BE2C (cell line): ENCODE measurements around the gene PMAIP1. TPM values are rescaled to one million over a fixed set of nuclear protein-coding genes. Genes with fewer than 3 reads are reported as not detected.
"Not testable (repeated sequence)": the region's sequence is repeated elsewhere in the genome, so short reads cannot be mapped to it uniquely, and the experiment has no call there.

Source experiments
- DNase-seq: peaks from one replicate; pipeline ENCODE4 v3.0.0-alpha.2; 2020
- H3K27me3 ChIP-seq: fragments of 250-450 bp; sonication (Bioruptor Pico); 2 replicates; pipeline ENCODE4 v1.5.1; 2020; ENCODE audit warnings: mild to moderate bottlenecking
- H3K36me3 ChIP-seq: fragments of 250-450 bp; sonication (Bioruptor Pico); 2 replicates; pipeline ENCODE4 v1.5.1; 2020; ENCODE audit warnings: mild to moderate bottlenecking
- H3K4me1 ChIP-seq: fragments of 250-450 bp; sonication (Bioruptor Pico); 2 replicates; pipeline ENCODE4 v1.5.1; 2020
- H3K4me3 ChIP-seq: 2 replicates; pipeline ENCODE4 v1.5.1; 2011; ENCODE audit warnings: low read depth, low read length
- H3K9me3 ChIP-seq: fragments of 250-450 bp; sonication (Bioruptor Pico); 2 replicates; pipeline ENCODE4 v1.5.1; 2020
- CTCF ChIP-seq: IDR thresholded peaks from 2 replicates; pipeline ENCODE4 v1.5.1; 2012; ENCODE audit warnings: mild to moderate bottlenecking, low read depth, low read length
- polyA plus RNA-seq: library from polyadenylated mRNA; unstranded; fragments of >200 nt; gene quantifications from one replicate; pipeline ENCODE4 v1.2.1, GENCODE V29; 2012; ENCODE audit warnings: low read depth, missing spikeins; ENCODE audit not compliant: insufficient read length, insufficient read depth

Gene PMAIP1
- 21.2 TPM for polyA plus RNA-seq

- H3K4me1 ChIP-seq: no peaks in the 10 kb centered on the region
- H3K4me3 ChIP-seq: peak within 1 kb of the TSS; percentile 76
- H3K27me3 ChIP-seq: no peaks in the 10 kb centered on the region
- TF ChIP-seq CTCF: no peak
- no peaks in the 10 kb centered on the region for H3K9me3 ChIP-seq
- H3K36me3 ChIP-seq: peaks cover 8% of the 10 kb centered on the region
- DNase-seq: peak; percentile 85
Observed at GRCh38 chr18:59899298-59900221, at the start of gene PMAIP1. Gene PMAIP1, plus strand, starts transcription at chr18:59899996. Its CDS starts 182 bp downstream, at chr18:59900178.

DNA sequence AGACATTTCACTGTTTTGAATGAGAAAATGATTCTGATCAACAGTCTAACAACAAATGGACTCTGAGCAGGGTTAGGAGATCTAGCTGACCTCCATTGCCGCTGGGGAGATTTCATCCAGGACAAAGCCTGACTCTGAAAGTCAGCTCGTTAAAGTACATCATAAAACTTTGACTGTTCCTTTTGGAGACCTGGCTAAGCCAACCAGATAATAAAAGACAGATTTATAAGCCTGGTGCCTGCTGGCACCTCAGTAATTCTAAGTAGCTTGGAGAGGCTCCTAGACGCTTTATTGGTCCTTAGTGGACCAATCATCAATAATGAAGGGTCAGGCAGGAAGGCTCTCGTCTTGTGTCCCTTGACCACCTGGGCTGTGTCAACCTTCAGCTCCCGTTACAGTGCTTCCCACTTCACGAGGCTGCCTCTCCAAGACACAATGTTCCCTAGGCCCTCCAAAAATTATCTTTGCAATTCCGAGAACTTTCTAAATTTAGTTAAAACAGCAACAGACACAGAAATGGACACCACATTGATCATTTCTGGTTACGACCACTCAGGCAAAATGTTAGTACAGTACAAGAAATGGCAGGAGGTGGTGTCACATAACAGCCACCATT, 47.9 kb upstream of the PMAIP1 start:
- Histone ChIP-seq H3K9me3 (no peaks in the 10 kb centered on the region), H3K4me3 (no peak overlapping the region), H3K36me3 (no peaks in the 10 kb centered on the region), H3K4me1 (no peaks in the 10 kb centered on the region), H3K27me3 (no peaks in the 10 kb centered on the region)
- no peak for TF ChIP-seq CTCF
- DNase-seq: no peak

GRCh38 chr18:59852548-59852947, 47.2 kb upstream of the PMAIP1 start:
- TF ChIP-seq CTCF: no peak
- Histone ChIP-seq H3K27me3 (no peaks in the 10 kb centered on the region), H3K36me3 (no peaks in the 10 kb centered on the region), H3K4me1 (no peaks in the 10 kb centered on the region), H3K4me3 (no peak overlapping the region), H3K9me3 (no peaks in the 10 kb centered on the region)
- no peak for DNase-seq

- H3K36me3 ChIP-seq: no peaks in the 10 kb centered on the region
- no peaks in the 10 kb centered on the region for H3K9me3 ChIP-seq
- H3K4me3 ChIP-seq: no peak overlapping the region
- H3K4me1 ChIP-seq: no peaks in the 10 kb centered on the region
- no peaks in the 10 kb centered on the region for H3K27me3 ChIP-seq
- DNase-seq: no peak
- no peak for TF ChIP-seq CTCF
Observed at GRCh38 chr18:59853380-59853779, 46.4 kb upstream of the PMAIP1 start.

DNA sequence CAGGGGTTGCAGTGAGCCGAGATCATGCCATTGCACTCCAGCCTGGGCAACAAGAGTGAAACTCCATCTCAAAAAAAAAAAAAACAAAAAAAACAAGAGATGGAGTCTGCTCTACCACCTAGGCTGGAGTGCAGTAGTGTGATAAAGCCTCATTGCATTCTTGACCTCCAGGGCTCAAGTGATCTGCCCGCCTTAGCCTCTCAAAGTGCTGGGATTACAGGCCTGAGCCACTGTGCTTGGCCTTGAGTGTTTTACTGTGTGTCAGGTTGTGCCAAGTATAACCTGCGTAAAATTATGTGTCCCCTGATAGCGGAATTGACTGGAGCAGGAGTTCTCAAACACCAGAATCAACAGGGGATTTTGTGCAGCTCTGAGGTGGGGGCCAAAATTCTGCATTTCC, 45.8 kb upstream of the PMAIP1 start:
- not testable (repeated sequence) for H3K9me3 ChIP-seq, H3K4me1 ChIP-seq, H3K4me3 ChIP-seq, DNase-seq, H3K27me3 ChIP-seq, H3K36me3 ChIP-seq

- H3K4me3 ChIP-seq: no peak overlapping the region
- TF ChIP-seq CTCF: no peak
- H3K9me3 ChIP-seq: no peaks in the 10 kb centered on the region
- no peaks in the 10 kb centered on the region for H3K36me3 ChIP-seq
- H3K4me1 ChIP-seq: no peaks in the 10 kb centered on the region
- DNase-seq: no peak
- H3K27me3 ChIP-seq: no peaks in the 10 kb centered on the region
Observed at GRCh38 chr18:59861009-59861408, 38.8 kb upstream of the PMAIP1 start.
